ENCODE measurements around the gene RAB15. TPM values are rescaled to one million over a fixed set of nuclear protein-coding genes. Genes with fewer than 3 reads are reported as not detected.
"Not testable (repeated sequence)": the region's sequence is repeated elsewhere in the genome, so short reads cannot be mapped to it uniquely, and the experiment has no call there.

RAB15 gene
- total and polyA plus RNA-seq, 2 experiments from 2014 or later, result 8.8 to 13.8 TPM

GRCh38 chr14:64915029-64915424 is 57.1 kb downstream of the RAB15 start:
- peak overlapping the region; percentile 94 for H3K27ac ChIP-seq
- H3K9me3 ChIP-seq (ENCODE audit: low read depth), result no peaks in the 10 kb centered on the region

GRCh38 chr14:64914237-64915028 is 57.7 kb downstream of the RAB15 start, which contains the start of gene CHURC1:
CHURC1 (plus strand) TSS chr14:64914455; CDS start chr14:64914496, 41 bp downstream.
- peak; percentile 98 to 99 for DNase-seq (ENCODE audit: low read depth in 1 of 2, low spot score in 1 of 2)
- H3K9me3 ChIP-seq (ENCODE audit: low read depth), result no peaks in the 10 kb centered on the region
- peaks cover 18% of the 10 kb centered on the region for H3K4me1 ChIP-seq (ENCODE audit: low read depth)
- H3K27ac ChIP-seq, result peak within 1 kb of the TSS; percentile 94
- no peak for TF ChIP-seq CTCF (IDR thresholded peaks at IDR 0.05; ENCODE audit: low read depth, low read length)
- H3K27me3 ChIP-seq, result no peaks in the 10 kb centered on the region
- H3K4me3 ChIP-seq, result peak within 1 kb of the TSS; percentile 80
- H3K36me3 ChIP-seq, result no peaks in the 10 kb centered on the region

More at GRCh38 chr14:64915029-64915424, 57.1 kb downstream of the RAB15 start:
- H3K4me1 ChIP-seq (ENCODE audit: low read depth), result peaks cover 18% of the 10 kb centered on the region
- no peaks in the 10 kb centered on the region for H3K27me3 ChIP-seq
- DNase-seq (ENCODE audit: low read depth in 1 of 2, low spot score in 1 of 2), result no peak
- peak overlapping the region; percentile 80 for H3K4me3 ChIP-seq
- H3K36me3 ChIP-seq, result no peaks in the 10 kb centered on the region
- TF ChIP-seq CTCF (IDR thresholded peaks at IDR 0.05; ENCODE audit: low read depth, low read length), result no peak

GRCh38 chr14:64913477-64913876 is 58.7 kb downstream of the RAB15 start:
- H3K36me3 ChIP-seq; H3K27me3 ChIP-seq; H3K27ac ChIP-seq; DNase-seq (ENCODE audit: low read depth in 1 of 2, low spot score in 1 of 2); H3K4me3 ChIP-seq; H3K9me3 ChIP-seq (ENCODE audit: low read depth): not testable (repeated sequence)
- peaks cover 18% of the 10 kb centered on the region for H3K4me1 ChIP-seq (ENCODE audit: low read depth)

- peak overlapping the region; percentile 12 for H3K27ac ChIP-seq
- no peak for TF ChIP-seq CTCF (IDR thresholded peaks at IDR 0.05; ENCODE audit: low read depth, low read length)
- H3K9me3 ChIP-seq (ENCODE audit: low read depth), result no peaks in the 10 kb centered on the region
- no peak overlapping the region for H3K4me3 ChIP-seq
- H3K36me3 ChIP-seq, result no peaks in the 10 kb centered on the region
- H3K4me1 ChIP-seq (ENCODE audit: low read depth), result peaks cover 10% of the 10 kb centered on the region
- H3K27me3 ChIP-seq, result no peaks in the 10 kb centered on the region
- DNase-seq (ENCODE audit: low read depth in 1 of 2, low spot score in 1 of 2), result peak in 1 of 2 donors; percentile 25
Measured at GRCh38 chr14:64912261-64912660, 59.9 kb downstream of the RAB15 start.

- Histone ChIP-seq H3K27me3 (no peaks in the 10 kb centered on the region), H3K36me3 (no peaks in the 10 kb centered on the region), H3K9me3 (ENCODE audit: low read depth) (no peaks in the 10 kb centered on the region), H3K4me3 (no peak overlapping the region), H3K27ac (no peak overlapping the region), H3K4me1 (ENCODE audit: low read depth) (peaks cover 10% of the 10 kb centered on the region)
- peak; percentile 83 for TF ChIP-seq CTCF (IDR thresholded peaks at IDR 0.05; ENCODE audit: low read depth, low read length)
- DNase-seq (ENCODE audit: low read depth in 1 of 2, low spot score in 1 of 2), result peak; percentile 39 to 55
Measured at GRCh38 chr14:64910847-64911495, 61.2 kb downstream of the RAB15 start.

GRCh38 chr14:64906022-64906421 is 66.1 kb downstream of the RAB15 start:
- no peaks in the 10 kb centered on the region for H3K4me1 ChIP-seq (ENCODE audit: low read depth)
- H3K4me3 ChIP-seq, result no peak overlapping the region
- H3K27ac ChIP-seq, result no peak overlapping the region
- H3K9me3 ChIP-seq (ENCODE audit: low read depth), result no peaks in the 10 kb centered on the region
- no peaks in the 10 kb centered on the region for H3K36me3 ChIP-seq
- peak in 1 of 2 donors; percentile 18 for DNase-seq (ENCODE audit: low read depth in 1 of 2, low spot score in 1 of 2)
- H3K27me3 ChIP-seq, result no peaks in the 10 kb centered on the region
- no peak for TF ChIP-seq CTCF (IDR thresholded peaks at IDR 0.05; ENCODE audit: low read depth, low read length)
